HG03565 (cell line): ENCODE data around the gene ST6GALNAC5.

Source experiments
- ATAC-seq: cut with Tn5 transposase; IDR thresholded peaks from one replicate; pipeline ENCODE4 v1.9.1; 2021; ENCODE audit warnings: mild to moderate bottlenecking, moderate library complexity; ENCODE audit not compliant: unreplicated experiment

ST6GALNAC5 gene

DNA sequence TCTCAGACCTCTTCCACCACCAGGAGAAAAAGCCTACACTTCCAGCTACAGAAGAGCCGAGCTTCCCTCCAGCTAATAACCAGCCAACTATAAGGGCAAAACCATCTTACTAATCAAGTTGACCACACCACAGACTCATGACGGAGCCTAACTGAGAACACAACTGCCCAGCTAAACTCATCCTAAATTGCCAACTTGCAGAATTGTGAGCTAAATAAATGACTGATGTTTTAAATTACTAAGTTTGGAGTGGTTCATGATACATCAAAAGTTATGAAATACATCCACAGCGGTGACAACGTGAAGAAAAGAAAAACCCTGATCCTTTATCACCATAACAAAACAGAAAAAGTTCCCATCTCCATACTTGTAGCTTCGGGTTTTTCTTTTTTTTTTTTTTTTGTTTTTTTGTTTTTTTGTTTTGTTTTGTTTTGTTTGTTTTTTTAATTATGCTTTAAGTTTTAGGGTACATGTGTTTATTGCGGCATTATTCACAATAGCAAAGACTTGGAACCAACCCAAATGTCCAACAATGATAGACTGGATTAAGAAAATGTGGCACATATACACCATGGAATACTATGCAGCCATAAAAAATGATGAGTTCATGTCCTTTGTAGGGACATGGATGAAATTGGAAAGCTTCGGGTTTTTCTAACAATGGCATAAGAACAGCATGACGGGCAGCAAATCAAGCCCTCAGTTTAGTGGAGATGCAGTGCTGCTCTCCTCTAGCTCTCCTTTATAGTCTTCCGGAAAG is 229.4 kb downstream of the ST6GALNAC5 start:
- ATAC-seq = no peak

DNA sequence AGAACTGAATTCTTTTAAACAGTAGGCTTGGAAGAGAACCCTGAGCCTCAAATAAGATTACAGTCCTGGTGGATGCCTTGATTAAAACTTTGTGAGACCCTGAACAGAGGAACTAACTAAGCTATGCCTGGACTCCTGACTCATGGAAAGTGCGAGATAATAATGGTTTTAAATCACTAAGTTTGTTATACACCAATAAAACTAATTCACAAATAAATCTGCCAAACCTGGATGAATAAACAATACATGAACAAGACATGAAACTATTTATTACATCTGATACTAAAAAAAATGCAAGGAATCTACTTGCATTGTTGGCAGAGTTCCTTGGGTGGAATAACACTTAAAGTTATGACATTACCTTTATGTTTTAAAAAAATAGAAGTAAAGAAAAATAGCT is 233.6 kb downstream of the ST6GALNAC5 start:
- ATAC-seq = no peak

DNA sequence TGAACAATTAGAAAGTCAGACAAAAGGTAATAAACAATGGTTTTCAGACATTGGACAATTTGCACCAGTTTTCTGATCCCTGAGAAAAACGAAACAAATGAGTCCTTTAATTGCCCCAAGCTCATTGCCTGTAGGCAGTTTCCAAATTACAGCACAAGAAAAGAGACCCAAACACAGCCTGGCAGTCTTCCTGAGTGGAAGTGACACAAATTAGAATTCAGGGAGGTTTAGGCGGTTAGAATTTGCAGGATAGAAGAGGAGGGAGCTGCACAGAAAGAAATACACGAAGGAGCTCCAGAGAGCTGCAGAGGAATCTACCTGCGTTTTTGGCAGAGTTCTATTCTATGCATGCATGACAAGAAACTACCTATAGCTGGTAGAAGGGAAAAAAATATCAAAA is 236.2 kb downstream of the ST6GALNAC5 start:
- ATAC-seq = no peak

DNA sequence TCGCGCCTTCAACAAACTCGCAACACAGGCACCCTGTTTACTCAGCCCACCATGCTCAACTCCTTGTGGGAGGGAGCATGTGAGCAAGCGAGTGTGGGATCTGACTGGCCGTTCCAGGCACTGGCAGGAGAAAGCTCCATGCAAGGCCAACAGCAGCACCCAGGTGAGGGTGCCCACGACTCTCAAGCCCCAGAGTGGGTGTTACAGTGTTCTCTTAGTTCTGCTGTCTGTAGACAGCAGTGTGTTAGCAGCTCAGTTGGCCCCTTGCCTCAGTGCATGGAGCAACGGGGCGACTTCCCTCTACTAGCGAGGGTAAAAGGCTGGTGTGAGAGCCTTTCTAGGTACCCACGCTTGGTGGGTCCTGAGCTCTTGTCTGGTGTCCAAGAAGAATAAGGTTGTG is 237.4 kb downstream of the ST6GALNAC5 start:
- no peak for ATAC-seq
